ENCODE results near the gene CAPN14.

- TF ChIP-seq, protein P1, sequence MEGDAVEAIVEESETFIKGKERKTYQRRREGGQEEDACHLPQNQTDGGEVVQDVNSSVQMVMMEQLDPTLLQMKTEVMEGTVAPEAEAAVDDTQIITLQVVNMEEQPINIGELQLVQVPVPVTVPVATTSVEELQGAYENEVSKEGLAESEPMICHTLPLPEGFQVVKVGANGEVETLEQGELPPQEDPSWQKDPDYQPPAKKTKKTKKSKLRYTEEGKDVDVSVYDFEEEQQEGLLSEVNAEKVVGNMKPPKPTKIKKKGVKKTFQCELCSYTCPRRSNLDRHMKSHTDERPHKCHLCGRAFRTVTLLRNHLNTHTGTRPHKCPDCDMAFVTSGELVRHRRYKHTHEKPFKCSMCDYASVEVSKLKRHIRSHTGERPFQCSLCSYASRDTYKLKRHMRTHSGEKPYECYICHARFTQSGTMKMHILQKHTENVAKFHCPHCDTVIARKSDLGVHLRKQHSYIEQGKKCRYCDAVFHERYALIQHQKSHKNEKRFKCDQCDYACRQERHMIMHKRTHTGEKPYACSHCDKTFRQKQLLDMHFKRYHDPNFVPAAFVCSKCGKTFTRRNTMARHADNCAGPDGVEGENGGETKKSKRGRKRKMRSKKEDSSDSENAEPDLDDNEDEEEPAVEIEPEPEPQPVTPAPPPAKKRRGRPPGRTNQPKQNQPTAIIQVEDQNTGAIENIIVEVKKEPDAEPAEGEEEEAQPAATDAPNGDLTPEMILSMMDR (IDR thresholded peaks at IDR 0.05; ENCODE audit: insufficient read depth, low read length) = no peak
- TF ChIP-seq POLR2AphosphoS5 (IDR thresholded peaks at IDR 0.05; ENCODE audit: low read depth) = no peak
- TF ChIP-seq GABPA (IDR thresholded peaks at IDR 0.05; ENCODE audit: low read depth) = no peak
- TF ChIP-seq SPI1 (IDR thresholded peaks at IDR 0.05; ENCODE audit: borderline replicate concordance, low read depth) = no peak
- TF ChIP-seq, protein P2, sequence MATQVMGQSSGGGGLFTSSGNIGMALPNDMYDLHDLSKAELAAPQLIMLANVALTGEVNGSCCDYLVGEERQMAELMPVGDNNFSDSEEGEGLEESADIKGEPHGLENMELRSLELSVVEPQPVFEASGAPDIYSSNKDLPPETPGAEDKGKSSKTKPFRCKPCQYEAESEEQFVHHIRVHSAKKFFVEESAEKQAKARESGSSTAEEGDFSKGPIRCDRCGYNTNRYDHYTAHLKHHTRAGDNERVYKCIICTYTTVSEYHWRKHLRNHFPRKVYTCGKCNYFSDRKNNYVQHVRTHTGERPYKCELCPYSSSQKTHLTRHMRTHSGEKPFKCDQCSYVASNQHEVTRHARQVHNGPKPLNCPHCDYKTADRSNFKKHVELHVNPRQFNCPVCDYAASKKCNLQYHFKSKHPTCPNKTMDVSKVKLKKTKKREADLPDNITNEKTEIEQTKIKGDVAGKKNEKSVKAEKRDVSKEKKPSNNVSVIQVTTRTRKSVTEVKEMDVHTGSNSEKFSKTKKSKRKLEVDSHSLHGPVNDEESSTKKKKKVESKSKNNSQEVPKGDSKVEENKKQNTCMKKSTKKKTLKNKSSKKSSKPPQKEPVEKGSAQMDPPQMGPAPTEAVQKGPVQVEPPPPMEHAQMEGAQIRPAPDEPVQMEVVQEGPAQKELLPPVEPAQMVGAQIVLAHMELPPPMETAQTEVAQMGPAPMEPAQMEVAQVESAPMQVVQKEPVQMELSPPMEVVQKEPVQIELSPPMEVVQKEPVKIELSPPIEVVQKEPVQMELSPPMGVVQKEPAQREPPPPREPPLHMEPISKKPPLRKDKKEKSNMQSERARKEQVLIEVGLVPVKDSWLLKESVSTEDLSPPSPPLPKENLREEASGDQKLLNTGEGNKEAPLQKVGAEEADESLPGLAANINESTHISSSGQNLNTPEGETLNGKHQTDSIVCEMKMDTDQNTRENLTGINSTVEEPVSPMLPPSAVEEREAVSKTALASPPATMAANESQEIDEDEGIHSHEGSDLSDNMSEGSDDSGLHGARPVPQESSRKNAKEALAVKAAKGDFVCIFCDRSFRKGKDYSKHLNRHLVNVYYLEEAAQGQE (IDR thresholded peaks at IDR 0.05; ENCODE audit: insufficient replicate concordance, low read depth) = no peak
These were observed 9.5 kb downstream of the CAPN14 start for GRCh38 chr2:31207790-31208189.
